ENCODE measurements around the gene GCDH.

The GCDH gene

DNA sequence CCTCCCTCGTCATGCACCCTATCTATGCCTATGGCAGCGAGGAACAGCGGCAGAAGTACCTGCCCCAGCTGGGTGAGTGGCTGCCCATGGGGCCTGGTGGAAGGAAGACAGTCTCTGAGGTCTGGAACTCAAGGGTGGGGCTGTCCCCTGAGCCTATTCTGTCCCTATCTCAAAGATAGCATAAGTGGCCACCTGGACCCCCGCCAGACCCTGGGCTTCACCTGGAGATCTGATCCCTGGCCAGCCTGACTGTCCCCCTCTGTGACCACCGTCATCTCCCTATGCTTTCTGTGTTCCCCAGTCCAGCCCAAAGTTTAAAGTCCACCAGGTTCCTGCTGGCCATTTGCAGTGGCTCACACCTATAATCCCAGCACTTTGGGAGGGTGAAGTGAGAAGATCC is 2.6 kb downstream of the GCDH start:
- ChIA-PET POLR2A (interaction anchor here (0.5 kb wide), 1 partner anchor 14 kb away, joined by 4 read pairs; no protein-coding TSS in a partner anchor), CTCF (interaction anchor here (1.2 to 2.9 kb wide), 2 partner anchors 9 to 72 kb away, joined by 4 to 9 read pairs; no protein-coding TSS in a partner anchor)
- TF ChIP-seq, protein P1, sequence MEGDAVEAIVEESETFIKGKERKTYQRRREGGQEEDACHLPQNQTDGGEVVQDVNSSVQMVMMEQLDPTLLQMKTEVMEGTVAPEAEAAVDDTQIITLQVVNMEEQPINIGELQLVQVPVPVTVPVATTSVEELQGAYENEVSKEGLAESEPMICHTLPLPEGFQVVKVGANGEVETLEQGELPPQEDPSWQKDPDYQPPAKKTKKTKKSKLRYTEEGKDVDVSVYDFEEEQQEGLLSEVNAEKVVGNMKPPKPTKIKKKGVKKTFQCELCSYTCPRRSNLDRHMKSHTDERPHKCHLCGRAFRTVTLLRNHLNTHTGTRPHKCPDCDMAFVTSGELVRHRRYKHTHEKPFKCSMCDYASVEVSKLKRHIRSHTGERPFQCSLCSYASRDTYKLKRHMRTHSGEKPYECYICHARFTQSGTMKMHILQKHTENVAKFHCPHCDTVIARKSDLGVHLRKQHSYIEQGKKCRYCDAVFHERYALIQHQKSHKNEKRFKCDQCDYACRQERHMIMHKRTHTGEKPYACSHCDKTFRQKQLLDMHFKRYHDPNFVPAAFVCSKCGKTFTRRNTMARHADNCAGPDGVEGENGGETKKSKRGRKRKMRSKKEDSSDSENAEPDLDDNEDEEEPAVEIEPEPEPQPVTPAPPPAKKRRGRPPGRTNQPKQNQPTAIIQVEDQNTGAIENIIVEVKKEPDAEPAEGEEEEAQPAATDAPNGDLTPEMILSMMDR (IDR thresholded peaks at IDR 0.05; ENCODE audit: control extremely low read depth, extremely low read depth, low read depth, missing control alignments): no peak
- DNase-seq (ENCODE audit: extremely low spot score): no peak

GRCh38 chr19:12896460-12896859 is 5.5 kb downstream of the GCDH start:
- CTCF ChIA-PET: interaction anchor here (6.8 kb wide), 1 partner anchor 12 kb away, joined by 38 read pairs; no protein-coding TSS in a partner anchor
- DNase-seq (ENCODE audit: extremely low spot score): no peak
- TF ChIP-seq, protein P1 (IDR thresholded peaks at IDR 0.05; ENCODE audit: control extremely low read depth, extremely low read depth, low read depth, missing control alignments): no peak
- POLR2A ChIA-PET: interaction anchor here (0.6 kb wide), 1 partner anchor 17 kb away, joined by 5 read pairs; no protein-coding TSS in a partner anchor

GRCh38 chr19:12899891-12900518 is 9.0 kb downstream of the GCDH start:
- POLR2A ChIA-PET: interaction anchor here (1.1 to 1.2 kb wide), 2 partner anchors 9 to 39 kb away, joined by 3 to 5 read pairs; partner anchors contain the start of genes CALR and GCDH
- TF ChIP-seq, protein P1 (IDR thresholded peaks at IDR 0.05; ENCODE audit: control extremely low read depth, extremely low read depth, low read depth, missing control alignments): no peak
- CTCF ChIA-PET: interaction anchor here (0.8 to 6.8 kb wide), 13 partner anchors 10 to 205 kb away, joined by 3 to 38 read pairs (median 5); partner anchors contain the start of gene GCDH
- peak; percentile 82 for DNase-seq (ENCODE audit: extremely low spot score)

DNA sequence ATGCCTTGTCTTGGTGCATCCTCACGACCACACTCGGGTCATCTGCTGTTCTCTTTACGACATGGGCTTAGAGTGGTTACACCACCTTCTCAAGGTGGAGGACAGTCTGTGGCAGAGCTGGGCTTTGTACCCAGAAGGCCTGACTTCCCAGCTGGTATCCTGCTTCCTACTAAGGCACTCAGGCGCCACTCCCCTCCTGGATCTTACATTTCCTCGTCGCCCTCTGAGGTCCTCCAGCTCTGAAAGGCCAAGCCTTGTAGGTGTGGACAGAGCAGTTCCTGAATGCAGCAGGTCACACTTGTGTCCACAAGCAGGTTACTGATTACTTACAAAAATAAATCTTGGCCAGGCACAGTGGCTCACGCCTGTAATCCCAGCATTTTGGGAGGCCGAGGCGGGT is 16.2 kb downstream of the GCDH start:
- ChIA-PET CTCF (interaction anchor here (1.3 to 2.9 kb wide), 4 partner anchors 9 to 60 kb away, joined by 3 to 11 read pairs (median 7); partner anchors contain the start of gene SYCE2), POLR2A (interaction anchor here (0.6 kb wide), 1 partner anchor 28 kb away, joined by 13 read pairs; no protein-coding TSS in a partner anchor)
- TF ChIP-seq, protein P1 (IDR thresholded peaks at IDR 0.05; ENCODE audit: control extremely low read depth, extremely low read depth, low read depth, missing control alignments): no peak
- DNase-seq (ENCODE audit: extremely low spot score): no peak

GRCh38 chr19:12912571-12912970 is 21.6 kb downstream of the GCDH start:
- TF ChIP-seq, protein P1 (IDR thresholded peaks at IDR 0.05; ENCODE audit: control extremely low read depth, extremely low read depth, low read depth, missing control alignments): no peak
- no peak for DNase-seq (ENCODE audit: extremely low spot score)
- ChIA-PET CTCF (interaction anchor here (1.0 to 7.8 kb wide), 5 partner anchors 12 to 152 kb away, joined by 3 to 30 read pairs (median 8); no protein-coding TSS in a partner anchor), POLR2A (no interaction called here)

GRCh38 chr19:12913011-12913561 is 22.1 kb downstream of the GCDH start:
- CTCF ChIA-PET: interaction anchor here (1.0 to 7.8 kb wide), 5 partner anchors 13 to 153 kb away, joined by 3 to 30 read pairs (median 8); no protein-coding TSS in a partner anchor
- POLR2A ChIA-PET: interaction anchor here (0.5 kb wide), 1 partner anchor 40 kb away, joined by 4 read pairs; no protein-coding TSS in a partner anchor
- no peak for DNase-seq (ENCODE audit: extremely low spot score)
- TF ChIP-seq, protein P1 (IDR thresholded peaks at IDR 0.05; ENCODE audit: control extremely low read depth, extremely low read depth, low read depth, missing control alignments): no peak
